K562 (cell line): ENCODE data around the gene DAZAP1. TPM values are rescaled to one million over a fixed set of nuclear protein-coding genes. Genes with fewer than 3 reads are reported as not detected.

Experiments used
- ATAC-seq: fragments of 200-7000 bp; cut with Tn5 transposase; 3 replicates; pipeline ENCODE4 v1.9.1; 2020; ENCODE audit warnings: moderate library complexity
- BruUV-seq: library from RNA; stranded (reverse); fragments of 400-500 nt; replicated peaks from 2 replicates; lab custom pipeline; 2021; lab: Mats Ljungman, UMichigan
- CTCF ChIA-PET: fragments of 300-600 bp; formaldehyde crosslinking; extraction: SDS; loops from one replicate; lab custom pipeline; 2021; ENCODE audit warnings: low intra/inter-chr PET ratio; lab: Yijun Ruan, JAX
- POLR2A ChIA-PET: fragments of 300-600, 350-650 bp; sonication (Branson Sonifier 250); formaldehyde crosslinking; extraction: SDS; loops from one replicate; lab custom pipeline; 2021; ENCODE audit warnings: antibody characterized with exemption, inconsistent platforms; lab: Yijun Ruan, JAX
- DNase-seq, 4 experiments: peaks; one replicate each; pipeline versions ENCODE4 v3.0.0 to v3.0.0-alpha.2; 2011 to 2018; ENCODE audit warnings: low spot score in 3 of 4, mixed read lengths in 3 of 4; ENCODE audit errors: extremely low read depth in 1 of 4
- FAIRE-seq: peaks from 2 replicates; lab custom pipeline; 2011; peaks lifted over from hg19 to GRCh38; lab: Jason Lieb, UNC
- H2AFZ ChIP-seq: 2 replicates; pipeline ENCODE4 v1.6.0; 2011; ENCODE audit warnings: low read depth, low read length, control low read depth, inconsistent platforms
- H3K27ac ChIP-seq: fragments of 200-600 bp; 3 replicates; pipeline ENCODE4 v1.8.0; 2011; ENCODE audit warnings: low read depth, mild to moderate bottlenecking, control low read depth, inconsistent platforms, low read length, moderate library complexity, mixed read lengths; ENCODE audit errors: extremely low read depth
- H3K27me3 ChIP-seq, 2 experiments: fragments of 300-600 bp in 1 of 2; 2 replicates in 1 of 2; 3 replicates in 1 of 2; pipeline versions ENCODE4 v1.6.0 to v1.8.0; 2011; ENCODE audit warnings: inconsistent platforms in 2 of 2, low read length in 2 of 2, mild to moderate bottlenecking in 1 of 2, mixed read lengths in 1 of 2, moderate library complexity in 1 of 2; ENCODE audit not compliant: control insufficient read depth in 2 of 2, insufficient read depth in 2 of 2
- H3K36me3 ChIP-seq: fragments of 300-600 bp; 3 replicates; pipeline ENCODE4 v1.8.0; 2011; ENCODE audit warnings: mild to moderate bottlenecking, low read length, inconsistent platforms; ENCODE audit not compliant: control insufficient read depth, insufficient read depth
- H3K4me1 ChIP-seq, 2 experiments: fragments of 200-600 bp in 1 of 2; replicated peaks in 1 of 2; 2 replicates in 1 of 2; 3 replicates in 1 of 2; pipeline versions ENCODE4 v1.5.1 to v1.8.0; 2011; ENCODE audit warnings: inconsistent platforms in 2 of 2, low read length in 2 of 2, mild to moderate bottlenecking in 1 of 2, mixed read lengths in 1 of 2, moderate library complexity in 1 of 2; ENCODE audit not compliant: control insufficient read depth in 2 of 2, insufficient read depth in 2 of 2
- H3K4me2 ChIP-seq: 2 replicates; pipeline ENCODE4 v1.6.1; 2011; ENCODE audit warnings: low read length, control low read depth, inconsistent platforms, mixed read lengths; ENCODE audit not compliant: insufficient read depth
- H3K4me3 ChIP-seq: fragments of 200-600 bp; sonication (generic), shearing (Covaris generic); 2 replicates; pipeline ENCODE4 v1.5.1; 2016; ENCODE audit warnings: control low read depth, inconsistent platforms
- H3K79me2 ChIP-seq: fragments of 200-600 bp; 3 replicates; pipeline ENCODE4 v1.8.0; 2011; ENCODE audit warnings: low read length, inconsistent platforms; ENCODE audit not compliant: control insufficient read depth, insufficient read depth
- H3K9ac ChIP-seq, 2 experiments: 2 replicates each; pipeline versions ENCODE4 v1.6.0 to v1.6.1; 2011; ENCODE audit warnings: low read depth in 2 of 2, low read length in 2 of 2, control low read depth in 1 of 2, inconsistent platforms in 1 of 2, mild to moderate bottlenecking in 1 of 2, mixed read lengths in 1 of 2; ENCODE audit not compliant: insufficient read depth in 1 of 2
- H3K9me1 ChIP-seq: one replicate; pipeline ENCODE4 v1.6.0; 2011; ENCODE audit warnings: inconsistent platforms, mild to moderate bottlenecking, low read length, moderate library complexity; ENCODE audit not compliant: control insufficient read depth, insufficient read depth
- H3K9me3 ChIP-seq: replicated peaks from 2 replicates; pipeline ENCODE4 v1.5.1; 2011; ENCODE audit warnings: low read depth, low read length, inconsistent platforms; ENCODE audit not compliant: control insufficient read depth, insufficient read depth
- H4K20me1 ChIP-seq: replicated peaks from 2 replicates; pipeline ENCODE4 v1.6.1; 2011; ENCODE audit warnings: low read length, inconsistent platforms, mixed read lengths; ENCODE audit not compliant: control insufficient read depth, insufficient read depth
- ATF6 ChIP-seq: sonication (generic); formaldehyde crosslinking; IDR thresholded peaks from 2 replicates; pipeline ENCODE4 v1.4.0; 2020; ENCODE audit warnings: mild to moderate bottlenecking, missing genetic modification reagents
- ERF ChIP-seq: fragments of 450-650 bp; formaldehyde crosslinking; IDR thresholded peaks from 2 replicates; pipeline ENCODE4 v1.4.0; 2020; ENCODE audit warnings: mild to moderate bottlenecking, mixed read lengths
- KAT2B ChIP-seq: IDR thresholded peaks from one replicate; pipeline ENCODE4 v1.6.1; 2012; ENCODE audit warnings: low read depth, mild to moderate bottlenecking, control low read depth, inconsistent platforms, low read length, moderate library complexity
- RBM14 ChIP-seq: fragments of 200-400 bp; formaldehyde crosslinking; IDR thresholded peaks from 2 replicates; pipeline ENCODE4 v1.6.1; 2018; ENCODE audit warnings: low read depth, mild to moderate bottlenecking, low read length, moderate library complexity, borderline replicate concordance; ENCODE audit not compliant: insufficient read depth
- RBM39 ChIP-seq: fragments of 200-400 bp; formaldehyde crosslinking; optimal IDR thresholded peaks from 2 replicates; pipeline ENCODE3; 2018; ENCODE audit warnings: low read depth, low read length
- TARDBP ChIP-seq: fragments of 450-650 bp; IDR thresholded peaks from 2 replicates; pipeline ENCODE4 v1.6.1; 2016
- ZBTB1 ChIP-seq: sonication (generic); formaldehyde crosslinking; IDR thresholded peaks from 2 replicates; pipeline ENCODE4 v1.8.1; 2023; ENCODE audit warnings: missing genetic modification reagents, low read depth, mild to moderate bottlenecking, borderline replicate concordance
- ZNF23 ChIP-seq: fragments of 250-450 bp; sonication (Bioruptor Pico); IDR thresholded peaks from 2 replicates; pipeline ENCODE4 v1.4.0; 2020; ENCODE audit warnings: mild to moderate bottlenecking
- ZNF24 ChIP-seq: fragments of 450-650 bp; IDR thresholded peaks from 2 replicates; pipeline ENCODE4 v1.6.1; 2016
- ZNF384 ChIP-seq: IDR thresholded peaks from 2 replicates; pipeline ENCODE4 v1.6.1; 2012; ENCODE audit warnings: low read depth, low read length, improper control_type of control experiment
- ZNF695 ChIP-seq: fragments of 450-650 bp; formaldehyde crosslinking; IDR thresholded peaks from 2 replicates; pipeline ENCODE4 v1.4.0; 2020; ENCODE audit warnings: mild to moderate bottlenecking, moderate library complexity
- ZNF785 ChIP-seq: fragments of 250-450 bp; sonication (Bioruptor Pico); IDR thresholded peaks from 2 replicates; pipeline ENCODE4 v1.4.0; 2020; ENCODE audit warnings: mild to moderate bottlenecking
- ZZZ3 ChIP-seq: fragments of 450-650 bp; IDR thresholded peaks from 2 replicates; pipeline ENCODE4 v1.6.1; 2016; ENCODE audit warnings: antibody characterized with exemption, mild to moderate bottlenecking, moderate library complexity
- WGBS: fragments of 100-300 bp; shearing (Covaris generic); methylation state at CpG from one replicate; pipeline ENCODE4 v1.1.6; 2016; ENCODE audit warnings: low coverage, mixed read lengths; ENCODE audit not compliant: insufficient coverage; ENCODE audit errors: missing lambda C conversion rate; 5-methylcytosine and 5-hydroxymethylcytosine counted together
- in situ Hi-C: fragments of 300-500 bp; cut with MboI; formaldehyde crosslinking; loops from 4 replicates; pipeline ENCODE4 v1.15.0; 2018; ENCODE audit warnings: inconsistent platforms, mixed read lengths
- intact Hi-C: fragments of 100-400 bp; cut with micrococcal nuclease; formaldehyde crosslinking; loops from 2 replicates; pipeline ENCODE4 v1.14.2; 2022
- polyA plus RNA-seq, 8 experiments: library from polyadenylated mRNA; depleted of rRNA in 4 of 8; stranded (reverse) in 5 of 8; unstranded in 3 of 8; fragments of >200 nt; fragmentation: Nextera tagmentation in 2 of 8; fragmentation: Illumina TruSeq in 1 of 8; extraction: Ambion mirVana in 2 of 8; extraction: Trizol in 1 of 8; gene quantifications; 2 replicates each; pipeline versions ENCODE4 v1.2.1 to v1.2.3, GENCODE V29; 2011 to 2014; ENCODE audit warnings: inconsistent platforms in 1 of 8, missing spikeins in 1 of 8
- total RNA-seq, 7 experiments: library from RNA; depleted of rRNA in 6 of 7; stranded (reverse); fragments of >200 nt in 6 of 7; fragmentation: Illumina TruSeq in 2 of 7; extraction: Trizol in 2 of 7; gene quantifications; 2 replicates each; pipeline versions ENCODE4 v1.2.1 to v1.2.3, GENCODE V29; 2011 to 2021; ENCODE audit warnings: low replicate concordance in 1 of 7

DAZAP1 gene
- total and polyA plus RNA-seq, 9 of the 15 experiments (the other 6 are each of a cell fraction or from before 2014, with no cell fraction given): 10.8 to 289 (median 142) TPM

DNA sequence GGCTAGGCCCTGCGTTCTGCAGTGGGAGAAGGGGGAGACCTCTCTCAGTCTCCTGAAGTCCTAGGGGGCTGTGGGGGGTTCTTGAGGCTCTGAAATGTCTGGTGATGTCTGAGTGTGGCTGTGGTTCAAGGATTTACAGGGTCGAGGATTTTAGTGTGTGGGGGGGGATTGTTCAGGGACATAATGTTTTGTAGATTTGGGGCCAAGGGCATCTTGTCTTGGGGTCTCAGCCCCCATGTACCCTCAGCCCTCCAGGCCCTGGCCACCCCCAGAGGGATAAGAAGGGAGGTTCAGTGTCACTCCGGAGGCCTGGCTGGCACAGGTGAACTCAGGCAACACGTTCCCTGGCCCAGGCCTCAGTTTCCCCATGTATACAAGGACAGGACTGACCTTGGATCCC, 40.1 kb downstream of the DAZAP1 start:
- no TSS peak for BruUV-seq
- Histone ChIP-seq H3K4me1 (peaks cover 15 to 76% of the 10 kb centered on the region in 2 experiments), H3K79me2 (no peaks in the 10 kb centered on the region), H4K20me1 (peaks cover 17% of the 10 kb centered on the region; the same call in 1 of the 2 replicates), H3K4me3 (no peak overlapping the region), H3K27ac (no peak overlapping the region), H2AFZ (no peak overlapping the region), H3K4me2 (no peak overlapping the region), H3K27me3 (peaks cover 0 to 12% of the 10 kb centered on the region in 2 experiments; a peak in 1 of 5 replicates), H3K9ac (no peak overlapping the region), H3K9me3 (no peaks in the 10 kb centered on the region), H3K36me3 (peaks cover 4% of the 10 kb centered on the region; the same call in 1 of the 3 replicates), H3K9me1 (no peaks in the 10 kb centered on the region)
- CTCF ChIA-PET: no interaction called here
- ATAC-seq (no peak), FAIRE-seq (no peak), DNase-seq (no peak)
- no peak for TF ChIP-seq RBM14
- no peak for TF ChIP-seq ERF (CRISPR knock-in tag)
- TF ChIP-seq RBM39: no peak
- no peak for TF ChIP-seq ZNF23 (CRISPR knock-in tag)
- TF ChIP-seq ZNF695 (CRISPR knock-in tag): no peak
- no peak for TF ChIP-seq ZNF785
- no peak for TF ChIP-seq TARDBP
- TF ChIP-seq ZNF384: no peak
- no peak for TF ChIP-seq ZZZ3
- no peak for TF ChIP-seq ZNF24
- no peak for TF ChIP-seq ZBTB1 (CRISPR knock-in tag)
- no peak for TF ChIP-seq ATF6 (CRISPR knock-in tag)
- no peak for TF ChIP-seq KAT2B
- WGBS: 11% methylated on average over 4 of the region's 4 CpGs
- intact Hi-C loops (loop anchor here (10.0 kb wide), 1 partner anchor 173 kb away; the partner anchor contains the start of gene FAM174C), in situ Hi-C loops (no loop called here)
- POLR2A ChIA-PET: interaction anchor here (0.6 to 0.8 kb wide), 2 partner anchors 206 to 417 kb away, joined by 3 read pairs; no protein-coding TSS in a partner anchor
